Activated naive CD4-positive, alpha-beta T cell treated with anti-CD3 and anti-CD28 coated beads, Interleukin-2, amount 50 U/mL, for 16 hours (primary cell): ENCODE results near the gene RYK.
A peak's percentile ranks its signal among the peaks of the same experiment; 100 is the strongest.
"Not testable (repeated sequence)": the region's sequence is repeated elsewhere in the genome, so short reads cannot be mapped to it uniquely, and the experiment has no call there.

Experiments used
- DNase-seq: peaks from one replicate; pipeline ENCODE4 v3.0.0-alpha.2; 2020

The RYK gene

DNA sequence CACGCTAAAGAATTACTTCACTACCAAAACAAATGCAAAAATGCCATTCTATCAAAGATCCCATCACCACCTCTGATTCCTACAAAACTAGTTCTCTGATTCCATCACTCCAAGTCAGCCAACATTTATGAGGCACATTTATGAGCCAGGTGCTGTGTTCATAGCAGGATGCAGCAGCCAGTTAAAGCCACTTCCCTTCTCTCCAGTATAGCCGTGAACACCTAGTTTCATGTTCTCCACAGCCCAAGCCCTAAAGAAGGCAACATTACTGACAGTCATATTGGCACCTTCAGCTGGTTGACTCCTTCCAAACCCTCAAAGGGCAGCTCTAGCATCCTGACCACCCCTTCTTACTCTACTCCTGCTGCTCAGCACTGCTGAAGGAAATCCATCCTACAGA lies 36.4 kb downstream of the RYK start:
- no peak for DNase-seq

DNA sequence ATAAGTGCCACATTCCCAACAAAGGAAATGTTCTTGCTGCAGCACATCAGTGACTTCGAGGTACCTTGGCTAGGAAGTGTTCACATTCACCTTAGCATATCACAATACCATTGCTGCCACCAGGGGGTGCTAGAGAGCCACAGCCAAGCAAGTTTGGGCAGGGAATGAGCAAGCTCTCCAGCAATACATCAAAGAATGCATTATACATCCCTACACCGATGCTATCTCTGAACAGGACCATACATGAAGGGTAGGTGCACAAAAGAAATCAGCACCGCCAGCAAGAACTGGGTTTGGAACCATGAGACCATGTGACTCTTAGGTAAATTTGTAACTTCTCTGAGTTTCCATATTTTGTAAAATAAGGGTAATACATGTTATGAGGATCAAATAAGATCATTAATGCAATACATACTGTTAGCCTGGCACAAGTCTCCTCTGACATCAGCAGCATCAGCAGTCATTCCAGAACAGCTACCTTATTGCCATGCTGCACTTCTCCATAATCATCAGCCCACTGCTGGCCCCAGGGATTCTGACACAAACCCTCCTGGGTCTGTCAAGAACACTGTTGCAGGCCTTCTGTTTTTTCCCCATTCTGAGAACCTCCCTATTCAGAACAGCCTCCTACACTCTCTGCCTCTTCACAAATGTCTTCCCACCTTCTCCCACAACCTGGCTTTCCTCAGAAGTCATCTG lies 37.5 kb downstream of the RYK start:
- DNase-seq, result peak; percentile 87

DNA sequence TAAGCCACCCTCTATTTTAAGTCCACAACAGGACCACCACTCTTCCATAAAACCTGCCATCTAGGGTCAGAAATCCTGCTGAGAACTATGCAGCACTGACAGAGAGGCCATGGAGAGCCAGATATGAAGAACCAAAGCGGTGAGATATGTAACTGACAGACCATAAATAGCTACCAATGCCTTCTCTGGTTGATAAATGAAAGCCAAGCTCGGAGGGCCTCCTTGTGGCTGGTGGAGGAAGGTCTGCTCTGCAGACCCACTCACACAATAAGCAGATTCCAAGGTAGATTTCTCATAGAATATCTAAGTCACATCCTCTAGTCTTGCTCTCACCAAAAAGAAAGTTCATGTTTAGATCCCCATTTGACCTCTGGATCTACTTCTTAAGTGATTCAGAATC lies 38.9 kb downstream of the RYK start:
- DNase-seq, result no peak

DNA sequence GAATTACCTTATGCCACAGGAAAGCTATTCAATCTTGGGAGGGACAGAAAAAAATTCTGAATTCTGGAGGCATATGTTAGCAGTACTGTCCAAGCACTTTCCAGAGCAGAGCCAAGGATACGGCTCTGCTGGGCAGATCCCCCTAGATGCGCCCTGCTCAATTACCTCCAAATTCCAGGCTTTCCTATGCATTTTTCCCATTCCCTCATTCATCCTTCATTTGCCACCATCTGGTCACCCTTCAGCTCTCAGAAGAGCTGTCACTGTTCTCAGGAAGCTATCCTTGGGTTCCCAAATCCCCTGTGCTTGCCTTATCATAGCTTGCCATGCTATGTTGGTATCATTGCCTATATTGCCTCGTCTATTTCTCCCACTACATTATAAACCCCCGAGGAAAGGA lies 45.2 kb downstream of the RYK start:
- no peak for DNase-seq

DNA sequence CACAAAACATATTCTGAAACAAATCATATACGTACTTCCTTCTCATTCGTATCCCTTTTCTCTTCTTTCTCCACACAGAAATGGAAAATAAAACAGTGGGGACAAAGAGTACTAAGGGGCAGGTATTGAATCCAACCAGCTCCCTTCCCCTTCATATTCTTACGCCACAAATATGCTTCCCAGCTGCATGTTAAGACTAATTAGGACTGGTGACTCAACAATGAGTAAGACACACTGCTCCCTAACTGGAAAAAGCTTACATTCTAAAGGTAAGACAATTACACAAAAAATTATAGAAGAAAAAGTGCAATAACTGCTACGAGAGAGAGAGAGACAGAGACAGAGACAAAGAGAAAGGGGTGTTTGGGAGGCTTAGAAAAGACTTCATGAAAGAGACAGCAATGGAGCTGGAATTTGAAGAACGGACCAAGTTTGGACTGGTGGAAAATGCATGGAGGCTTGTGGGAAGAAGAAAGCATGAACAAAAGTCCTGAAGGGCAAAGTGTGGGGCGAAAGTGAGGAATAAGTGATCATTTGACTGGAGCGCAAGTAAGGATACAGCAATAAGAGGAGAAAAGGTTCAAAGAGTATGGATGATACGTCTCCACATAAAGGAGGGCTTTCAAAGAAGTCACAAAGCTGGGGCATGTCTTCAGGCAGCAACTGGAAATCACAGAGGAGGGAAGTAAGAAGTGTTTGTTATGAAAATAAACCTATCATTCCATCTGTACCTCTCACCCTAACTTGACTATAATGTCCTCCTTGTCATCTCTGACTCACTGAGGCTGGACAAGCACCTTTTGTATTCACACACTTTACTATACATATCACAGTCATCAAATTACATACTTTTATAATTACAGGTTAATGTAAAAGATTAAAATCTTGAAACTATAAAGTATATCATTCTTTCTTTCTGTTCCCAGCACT lies 49.2 kb downstream of the RYK start:
- DNase-seq, result no peak

DNA sequence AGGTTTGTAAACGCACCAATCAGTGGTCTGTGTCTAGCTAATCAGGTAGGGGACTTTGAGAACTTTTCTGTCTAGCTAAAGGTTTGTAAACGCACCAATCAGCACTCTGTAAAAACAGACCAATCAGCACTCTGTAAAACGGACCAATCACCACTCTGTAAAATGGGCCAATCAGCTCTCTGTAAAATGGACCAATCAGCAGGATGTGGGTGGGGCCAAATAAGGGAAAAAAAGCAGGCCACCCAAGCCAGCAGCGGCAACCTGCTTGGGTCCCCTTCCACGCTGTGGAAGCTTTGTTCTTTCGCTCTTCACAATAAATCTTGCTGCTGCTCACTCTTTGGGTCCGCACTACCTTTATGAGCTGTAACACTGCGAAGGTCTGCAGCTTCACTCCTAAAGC lies 50.8 kb downstream of the RYK start:
- not testable (repeated sequence) for DNase-seq

DNA sequence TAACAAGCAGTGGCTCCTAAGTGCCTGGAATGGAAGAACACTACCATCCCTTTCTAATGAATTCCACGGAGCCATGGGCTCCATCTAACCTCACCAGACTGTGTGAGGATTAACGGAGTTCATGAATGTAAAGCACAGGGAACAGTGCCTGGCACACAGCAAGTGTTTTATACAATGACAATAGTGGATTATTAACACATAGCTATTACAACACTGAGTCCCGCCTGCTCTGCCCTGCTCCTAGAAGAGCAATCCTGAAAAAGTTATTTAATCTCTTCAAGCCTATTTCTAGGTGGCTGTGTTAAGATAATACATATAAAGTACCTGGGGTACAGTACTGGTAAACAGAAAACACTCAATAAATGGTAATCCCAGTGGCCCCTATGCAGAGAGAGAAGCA lies 51.4 kb downstream of the RYK start:
- no peak for DNase-seq

DNA sequence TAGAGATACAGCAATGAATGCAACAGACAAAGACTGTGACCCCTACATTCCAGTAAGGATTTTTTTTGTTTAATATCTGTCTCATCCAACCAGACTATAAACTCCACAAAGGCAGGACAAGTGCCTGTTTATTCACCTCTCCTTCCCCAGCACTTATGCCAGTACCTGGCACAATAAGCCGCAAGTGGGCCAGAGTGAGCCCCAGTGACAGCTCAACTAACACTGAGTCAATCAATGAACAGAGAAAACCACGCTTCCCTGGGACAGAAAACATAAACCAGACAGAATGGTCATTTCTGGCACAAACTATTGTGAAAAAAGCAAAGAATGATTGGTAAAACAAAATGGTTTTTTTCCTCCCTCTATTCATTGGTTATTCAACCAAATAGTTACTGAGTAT lies 52.2 kb downstream of the RYK start:
- no peak for DNase-seq

DNA sequence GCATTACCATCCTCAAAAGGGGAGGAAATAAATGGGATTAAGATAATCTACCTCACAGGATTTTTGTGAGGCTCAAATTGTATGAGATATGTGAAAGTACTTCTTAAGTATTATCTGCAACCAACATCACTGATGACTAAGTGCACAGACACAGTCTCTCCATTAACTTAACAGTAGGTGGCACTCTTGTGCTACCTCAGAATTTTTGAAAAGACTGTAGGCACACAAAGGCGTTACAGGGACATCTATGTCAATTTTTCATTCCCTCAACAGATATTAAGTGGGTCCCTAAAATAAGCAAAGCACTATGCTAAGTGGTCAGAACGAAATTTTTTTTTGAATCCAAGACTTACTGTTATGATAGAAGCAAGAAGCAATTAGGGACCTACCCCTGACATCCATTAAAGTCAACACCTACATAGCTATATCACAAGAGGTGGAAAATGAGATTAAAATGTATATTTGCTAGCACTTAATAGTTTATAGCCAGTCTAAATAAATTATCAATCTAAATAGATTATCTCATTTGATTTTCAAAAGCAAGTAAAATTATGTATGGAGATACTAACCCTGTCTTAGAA lies 52.9 kb downstream of the RYK start:
- DNase-seq, result no peak

DNA sequence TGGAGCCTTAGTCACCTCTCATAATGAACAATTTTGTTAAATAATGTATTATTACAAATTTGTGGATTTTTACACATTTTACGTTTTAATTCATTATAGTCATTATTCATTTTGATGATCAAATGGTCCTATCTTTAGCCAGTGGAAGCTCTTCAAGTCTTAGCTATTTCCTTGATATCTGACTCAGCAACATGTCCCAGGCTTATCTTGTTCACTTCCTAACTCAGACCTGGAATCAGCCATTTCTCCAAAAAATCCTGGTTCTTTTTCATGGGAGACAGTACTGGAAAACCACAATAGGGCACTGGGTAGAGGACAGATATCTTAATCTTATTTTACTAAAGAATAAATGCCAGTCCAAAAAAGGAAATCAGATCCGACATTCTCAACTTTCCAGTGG lies 56.4 kb downstream of the RYK start:
- no peak for DNase-seq

DNA sequence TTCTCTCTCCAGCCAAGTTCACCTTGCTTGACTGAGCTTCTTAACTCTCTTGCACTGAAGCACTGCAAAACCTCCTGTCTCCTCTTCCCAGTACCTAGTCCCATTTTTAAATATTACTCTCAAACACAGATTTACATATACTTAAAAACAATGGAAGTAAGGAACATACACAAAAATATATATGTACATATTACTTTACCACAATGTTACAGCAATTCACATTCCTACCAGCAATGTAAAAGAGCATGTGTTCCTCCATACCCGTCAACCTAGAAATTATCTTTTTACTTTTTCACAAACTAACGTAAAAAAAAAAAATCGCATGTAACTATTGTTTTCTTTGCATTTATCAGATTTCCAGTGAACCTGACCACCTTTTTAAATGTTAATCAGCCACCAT lies 60.4 kb downstream of the RYK start:
- DNase-seq, result no peak

DNA sequence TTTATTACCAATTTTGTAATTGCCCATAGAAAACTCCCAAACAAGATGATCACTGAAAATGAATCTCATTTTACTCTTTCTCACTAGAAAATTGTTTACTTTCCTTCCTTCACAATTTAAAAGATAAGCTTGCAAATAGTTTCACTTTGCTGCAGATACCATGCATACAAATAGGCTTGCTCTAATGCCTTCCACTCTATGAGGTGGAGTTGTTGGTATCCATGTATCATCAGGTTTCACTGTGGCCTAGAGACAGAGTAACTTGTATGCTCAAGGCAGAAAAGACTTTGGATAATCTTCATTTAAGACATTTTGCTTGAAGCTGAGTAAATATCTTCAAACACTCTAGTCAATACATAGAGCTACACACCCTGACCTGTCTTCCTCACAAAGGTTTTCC lies 60.8 kb downstream of the RYK start:
- DNase-seq, result no peak

DNA sequence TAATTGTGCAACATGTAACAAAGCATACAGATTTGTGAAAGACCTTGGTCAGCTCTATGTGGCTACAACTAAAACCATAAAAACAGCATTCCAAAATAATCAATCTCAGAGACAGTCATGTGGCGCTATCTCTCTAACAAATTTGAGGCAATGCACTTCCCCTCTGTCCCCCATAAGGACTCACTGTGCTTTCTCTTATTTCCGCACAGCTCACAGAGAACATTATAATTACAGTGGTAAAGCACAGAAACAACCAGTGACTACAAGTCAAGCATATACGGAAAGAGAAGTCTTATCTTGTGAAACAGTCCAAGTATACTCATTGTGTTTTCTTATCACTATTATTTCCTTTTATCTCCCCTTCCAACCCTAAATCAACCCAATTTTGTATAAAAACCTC lies 64.3 kb downstream of the RYK start:
- DNase-seq, result no peak

DNA sequence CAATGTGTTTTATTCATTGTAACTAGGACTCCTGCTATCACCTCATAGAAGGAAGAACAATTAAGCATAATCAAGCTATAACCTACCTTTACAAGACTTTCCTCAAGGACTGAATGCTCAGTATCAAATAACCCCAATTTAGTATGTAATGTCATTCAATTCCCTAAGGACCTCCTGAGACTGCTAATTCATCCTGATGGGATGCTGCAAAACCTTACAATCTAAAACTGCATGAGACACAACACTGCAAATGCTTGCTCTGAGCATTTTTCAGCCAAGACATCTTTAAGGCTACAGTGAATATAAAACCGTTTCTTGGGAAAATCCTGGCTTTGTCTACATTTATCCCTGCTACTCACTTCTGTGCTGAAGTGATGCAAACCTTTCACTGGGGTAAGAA lies 69.9 kb downstream of the RYK start:
- no peak for DNase-seq

DNA sequence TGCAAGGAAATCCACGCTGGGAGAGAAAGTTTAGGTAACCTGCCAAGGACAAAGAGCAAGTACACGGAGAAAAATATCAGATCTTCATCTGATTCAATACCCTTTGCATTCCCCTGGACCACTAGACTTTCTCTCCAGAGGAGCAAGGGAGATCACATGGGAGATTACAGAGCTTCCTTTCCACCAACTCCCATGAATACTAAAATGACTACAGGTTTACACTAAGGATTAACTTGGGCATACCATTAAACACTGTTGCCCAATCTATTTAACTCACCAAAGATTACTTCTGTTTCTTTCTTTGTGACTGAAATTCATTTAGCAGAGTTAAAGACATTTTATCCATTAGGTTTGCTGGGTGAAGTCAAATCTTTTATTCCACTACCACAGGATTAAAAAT lies 71.2 kb downstream of the RYK start:
- no peak for DNase-seq

DNA sequence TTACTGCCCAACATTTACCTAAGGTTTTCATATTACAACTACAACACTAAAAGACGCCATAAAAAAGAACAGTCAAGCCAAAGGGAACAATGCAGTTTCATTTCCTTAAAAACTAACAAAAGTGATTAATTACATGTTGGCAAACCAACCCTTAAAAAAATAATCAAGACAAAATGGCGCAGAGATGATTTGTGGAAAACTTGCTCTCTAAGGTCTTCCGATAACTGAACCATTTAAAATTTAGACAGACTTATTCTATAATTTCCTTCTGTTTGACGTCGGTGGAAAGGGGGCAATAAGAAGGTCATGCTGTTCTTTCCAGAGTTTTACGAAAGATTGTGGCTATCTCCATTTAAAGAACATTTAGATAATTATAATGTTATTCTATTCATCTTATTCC lies 87.6 kb downstream of the RYK start:
- no peak for DNase-seq

DNA sequence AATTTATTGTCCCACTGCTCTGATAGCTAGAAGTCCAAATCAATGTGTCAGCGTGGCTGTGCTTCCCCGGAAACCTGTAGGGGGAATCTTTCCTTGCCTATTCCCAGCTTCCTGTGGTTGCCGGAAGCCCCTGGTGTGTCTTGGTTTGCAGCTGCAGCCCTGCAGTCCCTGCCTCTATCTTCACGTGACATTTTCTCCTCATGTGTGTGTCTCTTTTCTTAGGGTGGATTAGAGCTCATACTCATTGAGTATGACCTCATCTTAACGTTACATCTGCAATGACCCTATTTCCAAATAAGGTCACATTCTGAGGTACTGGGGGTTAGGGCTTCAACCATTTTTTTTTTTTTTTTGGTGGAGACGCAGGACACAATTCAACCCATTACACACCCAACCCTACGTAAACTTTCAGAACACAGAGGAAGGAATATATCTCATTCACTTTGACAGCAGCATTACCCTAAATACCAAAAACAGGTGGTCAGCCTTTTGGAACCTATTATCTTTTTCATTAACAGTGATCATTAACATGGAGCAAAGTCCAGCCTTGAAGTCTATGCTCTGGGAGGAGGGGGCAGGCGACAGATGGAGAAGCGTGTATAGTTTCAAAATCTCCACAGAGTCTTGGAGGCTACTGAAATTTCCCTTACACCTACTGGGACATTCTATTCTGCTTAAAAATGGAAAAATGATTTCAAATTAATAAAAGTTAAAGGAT lies 88.6 kb downstream of the RYK start:
- DNase-seq, result no peak

DNA sequence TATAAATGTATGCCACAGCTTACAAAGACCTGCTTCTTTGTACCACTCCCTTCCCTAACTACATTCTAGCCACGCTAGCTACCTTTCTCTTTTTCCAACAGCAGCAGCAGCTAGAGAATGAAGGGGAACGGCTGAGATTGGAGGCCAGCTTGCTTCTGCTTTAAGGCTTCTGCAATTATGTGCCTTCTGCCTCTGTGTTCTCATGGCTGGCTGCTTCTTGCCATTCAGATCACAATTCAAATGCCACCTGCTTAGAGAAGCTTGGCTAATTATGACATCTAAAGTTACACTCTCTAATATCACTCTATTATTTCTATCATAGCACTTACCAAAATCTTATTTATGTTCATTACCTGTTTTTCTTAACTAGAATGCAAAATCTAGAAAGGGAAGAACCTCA lies 95.2 kb downstream of the RYK start:
- DNase-seq, result no peak

DNA sequence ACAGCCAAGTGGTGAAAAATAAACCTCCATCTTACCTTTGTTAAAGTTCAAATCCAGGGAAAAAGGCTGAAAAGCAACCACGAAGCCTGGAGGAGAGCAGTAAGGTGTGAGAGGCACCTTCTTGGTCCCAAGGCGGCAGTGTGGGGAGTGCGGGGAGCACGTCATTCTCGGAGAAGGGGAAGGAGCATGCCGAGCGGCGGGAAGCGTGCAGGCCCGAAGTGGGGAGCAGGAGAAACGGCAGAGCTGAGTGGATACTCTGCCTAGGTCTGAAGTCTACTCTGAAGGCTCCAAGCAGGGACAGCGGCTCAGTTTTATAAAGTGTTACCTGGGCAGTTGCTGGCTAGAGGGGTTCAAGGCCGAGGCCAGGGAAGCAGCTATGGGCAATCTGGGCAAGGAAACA lies 96.9 kb downstream of the RYK start:
- DNase-seq, result no peak

DNA sequence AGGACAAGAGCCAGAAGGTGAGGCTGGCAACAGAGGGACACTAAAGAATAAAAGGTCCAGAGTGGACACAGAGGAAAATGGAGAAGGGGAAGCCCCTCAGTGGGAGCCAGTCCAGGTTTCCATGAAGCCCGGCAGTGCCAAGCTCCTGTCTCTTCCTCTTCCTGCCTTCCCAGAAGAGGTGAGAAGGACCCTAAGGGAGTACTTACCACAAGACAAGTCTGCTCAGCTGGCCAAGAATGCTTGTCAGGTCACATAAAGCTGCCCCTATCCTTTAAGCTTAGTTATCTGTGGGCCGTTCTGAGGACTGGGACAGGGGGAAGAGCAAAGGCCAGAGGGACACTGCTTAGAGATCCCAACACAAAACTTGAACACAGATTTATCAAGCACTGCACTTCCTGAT lies 100.2 kb downstream of the RYK start:
- DNase-seq, result no peak

DNA sequence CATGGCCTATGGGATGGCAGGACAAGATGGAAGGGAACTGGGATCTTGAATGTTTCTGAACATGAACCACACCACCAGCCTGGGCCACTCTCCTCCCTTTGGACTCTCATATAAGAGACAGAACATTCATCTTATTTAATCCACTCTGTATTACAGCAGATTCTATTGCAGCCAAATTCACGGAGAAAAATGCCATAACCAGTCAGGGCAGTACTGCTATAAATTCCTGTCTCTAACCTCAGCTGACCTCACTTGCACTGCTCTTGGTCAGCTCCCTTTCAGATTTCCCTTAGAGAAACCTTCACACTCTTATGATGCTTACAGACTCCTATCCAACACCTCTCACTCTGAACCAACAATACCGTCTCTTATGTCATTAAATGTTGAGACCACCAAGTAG lies 101.4 kb downstream of the RYK start:
- no peak for DNase-seq

DNA sequence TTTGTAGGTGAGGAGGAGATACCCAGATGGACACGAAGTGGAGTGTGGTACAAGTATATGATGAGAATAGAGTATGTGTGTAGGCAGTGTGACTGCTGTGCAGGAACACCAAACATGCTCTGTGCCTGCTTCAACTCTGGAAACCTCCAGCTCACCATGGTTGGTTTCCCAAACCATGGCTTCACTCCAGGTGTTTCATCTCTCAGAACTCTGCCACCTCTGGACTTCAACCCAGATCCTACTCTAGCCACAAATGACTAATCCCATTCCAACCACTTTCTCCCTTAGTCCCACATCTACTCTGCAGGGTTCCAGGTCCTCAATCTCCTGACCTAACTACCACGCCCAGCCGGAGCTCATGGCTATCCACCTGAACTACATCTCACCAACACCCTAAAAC lies 102.1 kb downstream of the RYK start:
- DNase-seq, result no peak

DNA sequence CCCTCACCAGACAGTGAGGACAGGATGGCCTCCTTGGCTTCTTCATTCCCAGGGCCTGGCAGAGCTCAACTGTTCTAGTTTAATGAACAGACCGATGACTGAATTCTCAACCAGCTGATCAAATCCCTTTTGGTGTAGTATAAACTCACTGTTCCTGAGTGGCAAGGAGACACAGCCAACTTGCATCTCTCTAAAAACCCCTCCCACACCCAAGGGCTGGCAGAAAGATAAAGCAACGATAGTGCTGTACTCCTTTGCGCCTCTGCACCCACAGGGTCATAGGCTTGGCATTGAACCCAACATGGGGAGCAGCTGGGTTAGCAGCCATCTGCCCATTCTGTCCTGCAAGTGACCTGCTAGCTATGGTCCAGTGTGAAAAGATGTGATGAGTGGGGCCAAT lies 103.2 kb downstream of the RYK start:
- no peak for DNase-seq

DNA sequence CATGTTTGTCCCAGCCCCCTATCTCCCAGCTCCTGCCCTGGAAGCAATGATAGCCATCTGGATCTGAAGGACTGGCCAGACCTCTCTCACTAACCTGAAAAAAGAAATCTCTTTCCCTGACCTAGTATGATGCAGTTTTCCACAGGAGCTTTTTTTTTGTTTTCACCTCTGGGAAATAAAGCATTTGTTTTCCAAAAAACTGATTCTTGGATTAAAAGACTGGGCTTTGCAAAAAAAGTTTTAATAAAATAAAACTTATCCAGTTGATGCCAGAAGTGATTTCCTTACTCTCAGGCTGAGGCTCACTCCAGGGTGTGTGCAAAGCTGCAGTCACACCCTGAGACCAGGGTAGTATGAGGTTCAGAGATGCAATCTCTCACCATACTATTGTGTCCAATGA lies 104.0 kb downstream of the RYK start:
- no peak for DNase-seq
